Keratinocyte (primary cell): ENCODE data around the gene ZNFX1. TPM values are rescaled to one million over a fixed set of nuclear protein-coding genes. Genes with fewer than 3 reads are reported as not detected.

Experiments
- DNase-seq: peaks from one replicate; pipeline ENCODE4 v3.0.0-alpha.2; 2011; ENCODE audit warnings: low read depth, missing footprints, low spot score
- FAIRE-seq: peaks from 2 replicates; lab custom pipeline; 2011; peaks lifted over from hg19 to GRCh38; lab: Jason Lieb, UNC
- H2AFZ ChIP-seq: 2 replicates; pipeline ENCODE4 v1.6.0; 2012; ENCODE audit warnings: low read length, control low read depth, inconsistent platforms; ENCODE audit not compliant: control insufficient read depth
- H3K27ac ChIP-seq: 2 replicates; pipeline ENCODE4 v1.5.1; 2011; ENCODE audit warnings: low read length; ENCODE audit not compliant: control insufficient read depth, insufficient read depth
- H3K27me3 ChIP-seq: 3 replicates; pipeline ENCODE4 v1.6.0; 2011; ENCODE audit warnings: low read length; ENCODE audit not compliant: control insufficient read depth, insufficient read depth; ENCODE audit errors: extremely low read depth
- H3K36me3 ChIP-seq, 2 experiments: 2 replicates in 1 of 2; 3 replicates in 1 of 2; pipeline ENCODE4 v1.5.1; 2011; ENCODE audit warnings: low read length in 2 of 2, mild to moderate bottlenecking in 1 of 2; ENCODE audit not compliant: control insufficient read depth in 2 of 2, insufficient read depth in 2 of 2; ENCODE audit errors: extremely low read depth in 1 of 2
- H3K4me1 ChIP-seq: 3 replicates; pipeline ENCODE4 v1.5.1; 2011; ENCODE audit warnings: low read length; ENCODE audit not compliant: control insufficient read depth, insufficient read depth; ENCODE audit errors: extremely low read depth
- H3K4me2 ChIP-seq: 3 replicates; pipeline ENCODE4 v1.6.0; 2011; ENCODE audit warnings: low read depth, low read length; ENCODE audit not compliant: control insufficient read depth, insufficient read depth; ENCODE audit errors: extremely low read depth
- H3K4me3 ChIP-seq, 3 experiments: fragments of 200-600 bp in 1 of 3; sonication (generic) in 1 of 3; 2 replicates in 2 of 3; 3 replicates in 1 of 3; pipeline ENCODE4 v1.5.1; 2011 to 2016; ENCODE audit warnings: low read length in 3 of 3, mild to moderate bottlenecking in 3 of 3, control low read depth in 2 of 3, inconsistent platforms in 1 of 3, low read depth in 1 of 3, mixed read lengths in 1 of 3, mixed run types in 1 of 3, moderate library complexity in 1 of 3; ENCODE audit not compliant: control insufficient read depth in 2 of 3, insufficient read depth in 2 of 3; ENCODE audit errors: extremely low read depth in 1 of 3
- H3K79me2 ChIP-seq: 2 replicates; pipeline ENCODE4 v1.6.0; 2012; ENCODE audit warnings: low read length; ENCODE audit not compliant: control insufficient read depth, insufficient read depth
- H3K9ac ChIP-seq: 3 replicates; pipeline ENCODE4 v1.6.0; 2011; ENCODE audit warnings: low read length; ENCODE audit not compliant: control insufficient read depth, insufficient read depth; ENCODE audit errors: extremely low read depth
- H3K9me1 ChIP-seq: 3 replicates; pipeline ENCODE4 v1.6.0; 2011; ENCODE audit warnings: low read length; ENCODE audit not compliant: control insufficient read depth, insufficient read depth; ENCODE audit errors: extremely low read depth
- H3K9me3 ChIP-seq: 2 replicates; pipeline ENCODE4 v1.5.1; 2012; ENCODE audit warnings: low read depth, low read length; ENCODE audit not compliant: control insufficient read depth
- H4K20me1 ChIP-seq: 3 replicates; pipeline ENCODE4 v1.6.0; 2011; ENCODE audit warnings: low read length; ENCODE audit not compliant: control insufficient read depth, insufficient read depth; ENCODE audit errors: extremely low read depth
- CTCF ChIP-seq, 3 experiments: IDR thresholded peaks in 1 of 3; conservative IDR thresholded peaks in 1 of 3; optimal IDR thresholded peaks in 1 of 3; 2 replicates in 2 of 3; 3 replicates in 1 of 3; pipeline versions ENCODE3 to v1.5.1; 2011; ENCODE audit warnings: low read length in 3 of 3, mild to moderate bottlenecking in 3 of 3, moderate library complexity in 2 of 3, control low read depth in 1 of 3, inconsistent platforms in 1 of 3; ENCODE audit not compliant: insufficient read depth in 2 of 3; ENCODE audit errors: extremely low read depth in 1 of 3
- EZH2 ChIP-seq: IDR thresholded peaks from one replicate; pipeline ENCODE4 v1.6.1; 2012; ENCODE audit warnings: inconsistent platforms, mild to moderate bottlenecking, low read length, moderate library complexity
- dilution Hi-C: fragments of 300-500 bp; cut with MboI; formaldehyde crosslinking; loops from one replicate; pipeline ENCODE4 v1.7.0; 2020; ENCODE audit warnings: low sequenced_read_pairs; ENCODE audit not compliant: extremely low pct_ligation_motif_present
- polyA plus RNA-seq, 5 experiments: library from polyadenylated mRNA; depleted of rRNA in 3 of 5; stranded (reverse) in 3 of 5; stranded (forward) in 1 of 5; unstranded in 1 of 5; fragments of >200 nt; gene quantifications; 1 replicate in 1 of 5; 2 replicates in 3 of 5; 3 replicates in 1 of 5; pipeline versions ENCODE4 v1.2.1 to v1.2.3, GENCODE V29; 2011 to 2012; ENCODE audit warnings: missing spikeins in 2 of 5, low read depth in 1 of 5, low replicate concordance in 1 of 5

Gene ZNFX1
- polyA plus RNA-seq, 1 donor (not counting 4 experiments of a cell fraction or from before 2014, with no cell fraction given), result 14.2 TPM

DNA sequence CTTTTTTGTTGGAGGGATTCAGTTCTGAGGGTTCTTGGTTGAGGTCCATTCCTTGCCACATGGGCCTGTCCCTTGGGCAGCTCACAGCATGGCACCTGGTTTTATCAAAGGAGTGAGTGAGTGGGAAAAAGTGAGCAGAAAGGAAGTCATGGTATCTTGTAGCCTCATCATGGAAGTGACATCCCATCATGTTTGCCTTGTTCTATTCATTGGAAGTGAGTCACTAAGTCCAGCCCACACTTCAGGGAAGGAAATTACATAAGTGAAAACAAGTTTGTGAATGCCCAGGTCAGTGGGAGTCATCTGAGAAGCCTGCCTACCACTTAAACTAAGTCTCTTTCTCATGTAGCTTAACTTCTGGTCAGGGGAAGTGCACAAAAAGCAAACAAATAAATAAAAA is 32.8 kb upstream of the ZNFX1 start:
- H3K9me1 ChIP-seq, result no peaks in the 10 kb centered on the region
- H3K9ac ChIP-seq, result no peak overlapping the region
- H2AFZ ChIP-seq, result no peak overlapping the region
- H3K4me2 ChIP-seq, result no peak overlapping the region
- no peaks in the 10 kb centered on the region for H4K20me1 ChIP-seq
- H3K79me2 ChIP-seq, result no peaks in the 10 kb centered on the region
- H3K4me3 ChIP-seq, result no peak overlapping the region
- DNase-seq (no peak), FAIRE-seq (no peak)
- peaks cover 12% of the 10 kb centered on the region for H3K27me3 ChIP-seq
- dilution Hi-C loops, result no loop called here
- no peaks in the 10 kb centered on the region for H3K36me3 ChIP-seq
- TF ChIP-seq EZH2 (no peak), CTCF (optimal IDR thresholded peaks at IDR 0.05 in 1 of 3, IDR thresholded peaks at IDR 0.05 in 1 of 3, conservative IDR thresholded peaks at IDR 0.05 in 1 of 3; ENCODE audit: extremely low read depth in 1 of 3, insufficient read depth in 2 of 3, low read length in 3 of 3) (no peak)
- H3K27ac ChIP-seq, result no peak overlapping the region
- H3K9me3 ChIP-seq, result no peaks in the 10 kb centered on the region
- peaks cover 4% of the 10 kb centered on the region for H3K4me1 ChIP-seq

DNA sequence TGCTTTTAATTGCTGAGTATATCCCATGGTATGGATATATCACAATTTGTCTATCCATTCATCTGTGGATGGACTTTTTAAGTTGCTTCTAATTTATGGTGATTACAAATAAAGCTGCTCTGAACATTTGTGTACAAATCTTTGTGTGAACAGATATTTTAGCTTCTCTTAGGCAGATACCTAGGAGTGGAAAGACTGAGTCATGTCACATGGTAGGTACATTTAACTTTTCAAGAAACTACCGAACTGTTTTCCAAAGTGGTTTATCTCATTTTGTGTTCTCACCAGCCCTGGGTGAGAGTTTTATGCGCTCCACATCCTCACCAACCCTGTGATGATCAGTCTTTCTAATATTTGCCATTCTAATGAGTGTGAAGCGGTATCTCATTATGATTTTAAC is 31.0 kb upstream of the ZNFX1 start:
- Histone ChIP-seq H2AFZ (no peak overlapping the region), H3K9me1 (no peaks in the 10 kb centered on the region), H3K9me3 (no peaks in the 10 kb centered on the region), H3K4me1 (peaks cover 4% of the 10 kb centered on the region), H3K27ac (no peak overlapping the region), H4K20me1 (no peaks in the 10 kb centered on the region), H3K9ac (no peak overlapping the region), H3K36me3 (no peaks in the 10 kb centered on the region), H3K4me2 (no peak overlapping the region), H3K27me3 (peaks cover 5% of the 10 kb centered on the region), H3K4me3 (no peak overlapping the region), H3K79me2 (no peaks in the 10 kb centered on the region)
- FAIRE-seq (no peak), DNase-seq (no peak)
- TF ChIP-seq CTCF (optimal IDR thresholded peaks at IDR 0.05 in 1 of 3, IDR thresholded peaks at IDR 0.05 in 1 of 3, conservative IDR thresholded peaks at IDR 0.05 in 1 of 3; ENCODE audit: extremely low read depth in 1 of 3, insufficient read depth in 2 of 3, low read length in 3 of 3) (no peak), EZH2 (no peak)
- dilution Hi-C loops, result no loop called here
